Measurements from ENCODE around the gene MUC6.

DNA sequence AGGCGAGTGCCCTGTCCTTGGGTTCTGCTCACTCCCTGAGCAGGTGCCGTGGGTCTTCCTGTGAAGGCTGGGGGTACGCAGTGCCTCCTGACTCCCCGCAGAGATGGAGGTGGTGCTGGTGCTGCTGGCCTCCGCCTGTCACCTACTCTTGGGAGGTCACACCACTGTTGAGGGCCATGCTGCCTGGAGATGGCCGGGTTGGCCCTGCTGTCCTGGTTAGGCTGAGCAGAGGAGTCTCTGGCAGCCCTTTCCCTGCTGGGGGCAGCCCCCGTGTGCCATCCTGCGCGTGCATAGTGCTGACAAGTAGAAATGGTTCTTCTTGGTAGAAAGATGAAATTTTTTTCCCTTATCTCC, 49.6 kb downstream of the MUC6 start:
- TF ChIP-seq ZFP3 (CRISPR knock-in tag; IDR thresholded peaks at IDR 0.05) (no peak), ESRRG (CRISPR knock-in tag; IDR thresholded peaks at IDR 0.05) (no peak)
- TF ChIP-seq, protein P1, sequence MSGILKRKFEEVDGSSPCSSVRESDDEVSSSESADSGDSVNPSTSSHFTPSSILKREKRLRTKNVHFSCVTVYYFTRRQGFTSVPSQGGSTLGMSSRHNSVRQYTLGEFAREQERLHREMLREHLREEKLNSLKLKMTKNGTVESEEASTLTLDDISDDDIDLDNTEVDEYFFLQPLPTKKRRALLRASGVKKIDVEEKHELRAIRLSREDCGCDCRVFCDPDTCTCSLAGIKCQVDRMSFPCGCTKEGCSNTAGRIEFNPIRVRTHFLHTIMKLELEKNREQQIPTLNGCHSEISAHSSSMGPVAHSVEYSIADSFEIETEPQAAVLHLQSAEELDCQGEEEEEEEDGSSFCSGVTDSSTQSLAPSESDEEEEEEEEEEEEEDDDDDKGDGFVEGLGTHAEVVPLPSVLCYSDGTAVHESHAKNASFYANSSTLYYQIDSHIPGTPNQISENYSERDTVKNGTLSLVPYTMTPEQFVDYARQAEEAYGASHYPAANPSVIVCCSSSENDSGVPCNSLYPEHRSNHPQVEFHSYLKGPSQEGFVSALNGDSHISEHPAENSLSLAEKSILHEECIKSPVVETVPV (CRISPR knock-in tag; IDR thresholded peaks at IDR 0.05) = no peak

All from SK-N-SH treated with all-trans-retinoic acid at 6 μM for 48 hours (cell line).